ENCODE results near the gene MPDU1. TPM values are rescaled to one million over a fixed set of nuclear protein-coding genes. Genes with fewer than 3 reads are reported as not detected.

Gene MPDU1
- total RNA-seq, 6 donors from 2014 or later, result 50.6 to 121 (median 56.2) TPM

GRCh38 chr17:7579834-7580603, 3.6 kb upstream of the MPDU1 start:
- Histone ChIP-seq H3K9me3 (no peaks in the 10 kb centered on the region), H3K4me3 (peak overlapping the region; percentile 3 to 83 (median 54)), H3K36me3 (peaks cover 34 to 42% (median 38%) of the 10 kb centered on the region in 4 donors), H3K27me3 (no peaks in the 10 kb centered on the region), H3K4me1 (peaks cover 63 to 90% (median 77%) of the 10 kb centered on the region in 4 donors), H3K27ac (peak overlapping the region; percentile 92 to 96 (median 94))
- ATAC-seq (ENCODE audit: low FRiP score in 2 of 2) (no peak), DNase-seq (peak in 1 of 2 donors; percentile 31)
- 56 to 69% methylated on average over 11 to 12 of the region's 12 CpGs for WGBS, 2 donors
- no peak for TF ChIP-seq CTCF (IDR thresholded peaks at IDR 0.05)
- TF ChIP-seq POLR2A (IDR thresholded peaks at IDR 0.05), result peak in 1 of 4 donors; percentile 20

GRCh38 chr17:7580604-7581575, 2.8 kb upstream of the MPDU1 start:
- DNase-seq (no peak), ATAC-seq (ENCODE audit: low FRiP score in 2 of 2) (no peak)
- H3K4me3 ChIP-seq, result peak overlapping the region in 3 of 4 donors; percentile 53 to 83 (median 55)
- TF ChIP-seq POLR2AphosphoS5 (IDR thresholded peaks at IDR 0.05), result no peak
- TF ChIP-seq POLR2A (IDR thresholded peaks at IDR 0.05), result no peak
- TF ChIP-seq EP300 (IDR thresholded peaks at IDR 0.05), result no peak
- no peak for TF ChIP-seq CTCF (IDR thresholded peaks at IDR 0.05)
- no peaks in the 10 kb centered on the region for H3K9me3 ChIP-seq
- peaks cover 60 to 86% (median 73%) of the 10 kb centered on the region in 4 donors for H3K4me1 ChIP-seq
- 79% methylated on average over 23 of the region's 23 CpGs for WGBS, 2 donors
- no peaks in the 10 kb centered on the region for H3K27me3 ChIP-seq
- H3K36me3 ChIP-seq, result peaks cover 27 to 33% (median 29%) of the 10 kb centered on the region in 4 donors
- peak overlapping the region; percentile 92 to 96 (median 94) for H3K27ac ChIP-seq

- 87 to 93% methylated on average over 16 to 36 of the region's 36 CpGs for WGBS, 2 donors
- DNase-seq (peak in 1 of 2 donors; percentile 88), ATAC-seq (ENCODE audit: low FRiP score in 2 of 2) (no peak)
- H3K36me3 ChIP-seq, result peaks cover 9 to 27% (median 24%) of the 10 kb centered on the region in 4 donors
- peaks cover 54 to 69% (median 61%) of the 10 kb centered on the region in 4 donors for H3K4me1 ChIP-seq
- peak overlapping the region; percentile 93 to 96 (median 94) for H3K27ac ChIP-seq
- no peaks in the 10 kb centered on the region for H3K27me3 ChIP-seq
- no peaks in the 10 kb centered on the region for H3K9me3 ChIP-seq
- peak overlapping the region; percentile 30 to 83 (median 54) for H3K4me3 ChIP-seq
- TF ChIP-seq CTCF (IDR thresholded peaks at IDR 0.05) (no peak), POLR2A (IDR thresholded peaks at IDR 0.05) (no peak), EP300 (IDR thresholded peaks at IDR 0.05) (no peak), POLR2AphosphoS5 (IDR thresholded peaks at IDR 0.05) (no peak)
Observed at GRCh38 chr17:7582396-7583252, 1.0 kb upstream of the MPDU1 start.

- Histone ChIP-seq H3K27ac (no peak overlapping the region), H3K9me3 (no peaks in the 10 kb centered on the region), H3K4me1 (peaks cover 41 to 43% (median 42%) of the 10 kb centered on the region in 4 donors), H3K27me3 (no peaks in the 10 kb centered on the region), H3K36me3 (peaks cover 3 to 44% (median 33%) of the 10 kb centered on the region in 4 donors), H3K4me3 (no peak overlapping the region)
- ATAC-seq (ENCODE audit: low FRiP score in 2 of 2), result no peak
- no peak for DNase-seq
- no peak for TF ChIP-seq EP300 (IDR thresholded peaks at IDR 0.05)
- no peak for TF ChIP-seq CTCF (IDR thresholded peaks at IDR 0.05)
- TF ChIP-seq POLR2A (IDR thresholded peaks at IDR 0.05), result no peak
- TF ChIP-seq POLR2AphosphoS5 (IDR thresholded peaks at IDR 0.05), result no peak
- WGBS, 2 donors, result 76 to 79% methylated on average over 8 to 9 of the region's 9 CpGs
Observed at GRCh38 chr17:7586673-7587419, 3.2 kb downstream of the MPDU1 start.
